HG02981 (cell line): ENCODE data around the gene ATP2A3.

Experiments
- ATAC-seq: cut with Tn5 transposase; IDR thresholded peaks from one replicate; pipeline ENCODE4 v1.9.1; 2021; ENCODE audit warnings: mild to moderate bottlenecking, moderate library complexity; ENCODE audit not compliant: unreplicated experiment

ATP2A3 gene

GRCh38 chr17:3929764-3930163 lies 34.5 kb downstream of the ATP2A3 start:
- no peak for ATAC-seq

- no peak for ATAC-seq
These were observed 35.1 kb downstream of the ATP2A3 start for GRCh38 chr17:3929181-3929580.

- ATAC-seq: no peak
These were observed 35.8 kb downstream of the ATP2A3 start for GRCh38 chr17:3928406-3928805.

- ATAC-seq: no peak
These were observed 36.5 kb downstream of the ATP2A3 start for GRCh38 chr17:3927628-3928340.

GRCh38 chr17:3926860-3927627 lies 37.2 kb downstream of the ATP2A3 start:
- no peak for ATAC-seq

- no peak for ATAC-seq
These were observed 38.4 kb downstream of the ATP2A3 start for GRCh38 chr17:3925684-3926485.

- no peak for ATAC-seq
These were observed 39.5 kb downstream of the ATP2A3 start for GRCh38 chr17:3924512-3925350.

GRCh38 chr17:3923466-3924190 lies 40.6 kb downstream of the ATP2A3 start:
- ATAC-seq: no peak

- ATAC-seq: no peak
These were observed 41.5 kb downstream of the ATP2A3 start for GRCh38 chr17:3922765-3923164.

- ATAC-seq: no peak
These were observed 42.5 kb downstream of the ATP2A3 start for GRCh38 chr17:3921502-3922319.

- ATAC-seq: no peak
These were observed 43.2 kb downstream of the ATP2A3 start for GRCh38 chr17:3921006-3921405.

GRCh38 chr17:3919123-3919624 lies 45.1 kb downstream of the ATP2A3 start:
- ATAC-seq: no peak

GRCh38 chr17:3918372-3919122 lies 45.7 kb downstream of the ATP2A3 start:
- ATAC-seq: no peak

GRCh38 chr17:3917391-3917931 lies 46.8 kb downstream of the ATP2A3 start:
- no peak for ATAC-seq

GRCh38 chr17:3916825-3917224 lies 47.4 kb downstream of the ATP2A3 start:
- no peak for ATAC-seq

- no peak for ATAC-seq
These were observed 48.1 kb downstream of the ATP2A3 start, which contains the start of gene P2RX1 for GRCh38 chr17:3915995-3916696. Gene P2RX1, minus strand, starts transcription at chr17:3916465. Its CDS starts 240 bp downstream, at chr17:3916225.

- ATAC-seq: no peak
These were observed 48.6 kb downstream of the ATP2A3 start for GRCh38 chr17:3915581-3915994.
